ENCODE results near the gene SHMT2.
A peak's percentile ranks its signal among the peaks of the same experiment; 100 is the strongest.

The SHMT2 gene

GRCh38 chr12:57236201-57236924, 6.9 kb downstream of the SHMT2 start:
- TF ChIP-seq CTCF (IDR thresholded peaks at IDR 0.05; ENCODE audit: insufficient read depth, low read depth, low read length, missing control alignments) = no peak
- no peak for DNase-seq (ENCODE audit: low read depth)
- no peak overlapping the region for H3K4me3 ChIP-seq (ENCODE audit: low read depth, low read length)

GRCh38 chr12:57236925-57237595, 7.5 kb downstream of the SHMT2 start:
- TF ChIP-seq CTCF (IDR thresholded peaks at IDR 0.05; ENCODE audit: insufficient read depth, low read depth, low read length, missing control alignments) = no peak
- no peak for DNase-seq (ENCODE audit: low read depth)
- no peak overlapping the region for H3K4me3 ChIP-seq (ENCODE audit: low read depth, low read length)

GRCh38 chr12:57237596-57237931, 8.1 kb downstream of the SHMT2 start:
- DNase-seq (ENCODE audit: low read depth) = no peak
- TF ChIP-seq CTCF (IDR thresholded peaks at IDR 0.05; ENCODE audit: insufficient read depth, low read depth, low read length, missing control alignments) = no peak
- H3K4me3 ChIP-seq (ENCODE audit: low read depth, low read length) = no peak overlapping the region

- peak; percentile 47 for DNase-seq (ENCODE audit: low read depth)
- peak overlapping the region; percentile 52 for H3K4me3 ChIP-seq (ENCODE audit: low read depth, low read length)
- no peak for TF ChIP-seq CTCF (IDR thresholded peaks at IDR 0.05; ENCODE audit: insufficient read depth, low read depth, low read length, missing control alignments)
Measured at GRCh38 chr12:57237932-57238853, 8.7 kb downstream of the SHMT2 start.

GRCh38 chr12:57238854-57239554, 9.5 kb downstream of the SHMT2 start:
- peak; percentile 93 for DNase-seq (ENCODE audit: low read depth)
- TF ChIP-seq CTCF (IDR thresholded peaks at IDR 0.05; ENCODE audit: insufficient read depth, low read depth, low read length, missing control alignments) = peak; percentile 100
- peak overlapping the region; percentile 73 for H3K4me3 ChIP-seq (ENCODE audit: low read depth, low read length)

- no peak for TF ChIP-seq CTCF (IDR thresholded peaks at IDR 0.05; ENCODE audit: insufficient read depth, low read depth, low read length, missing control alignments)
- H3K4me3 ChIP-seq (ENCODE audit: low read depth, low read length) = peak overlapping the region; percentile 73
- DNase-seq (ENCODE audit: low read depth) = no peak
Measured at GRCh38 chr12:57239587-57240065, 10.1 kb downstream of the SHMT2 start.
